Measurements from ENCODE around the gene RBKS. TPM values are rescaled to one million over a fixed set of nuclear protein-coding genes. Genes with fewer than 3 reads are reported as not detected.
A peak's percentile ranks its signal among the peaks of the same experiment; 100 is the strongest.

Gene RBKS
- total RNA-seq, result 10 to 100 TPM in 1 of 4 donors, 1 to 10 TPM in 3; 2.1 to 12.3 (median 4.8) TPM

DNA sequence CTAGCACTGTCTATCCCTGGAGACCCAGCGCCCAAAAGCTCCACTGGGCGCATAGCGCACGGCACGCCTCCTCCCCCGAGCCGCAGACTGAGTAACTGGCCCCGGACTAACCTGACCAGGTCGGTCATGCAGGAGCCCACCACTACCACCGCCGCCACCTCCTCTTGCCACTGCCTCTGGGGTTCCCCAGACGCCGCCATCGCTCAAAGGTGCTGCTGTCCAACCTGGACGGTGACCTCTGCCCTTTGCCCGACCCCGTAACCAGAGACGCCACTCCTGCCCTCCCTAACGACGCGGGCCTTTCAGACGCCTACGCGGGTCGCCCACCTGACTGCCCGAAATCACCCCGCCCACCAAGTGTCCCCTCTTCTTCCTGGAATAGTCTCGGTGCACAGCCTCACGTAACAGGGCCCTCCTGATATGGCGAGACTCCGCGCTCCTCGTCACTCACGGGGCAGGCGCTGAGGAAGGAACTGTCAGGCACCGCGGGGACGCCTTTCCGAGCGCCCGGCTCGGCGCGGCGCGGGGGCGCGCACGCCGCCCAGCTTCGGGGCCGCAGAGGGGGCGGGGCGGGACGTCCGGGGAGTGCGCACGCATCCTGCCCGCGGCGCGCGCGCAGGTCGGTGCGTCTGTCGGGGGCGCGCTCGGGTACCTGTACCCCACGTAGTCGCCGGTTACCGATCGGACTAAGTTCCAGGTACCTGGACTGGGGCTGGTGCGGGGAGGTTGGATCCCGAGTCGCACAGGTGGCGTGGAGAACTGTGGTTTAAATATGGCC, at the start of gene RBKS, which contains the start of gene BABAM2:
RBKS (minus strand) TSS at position 242 of the 778 bp plus-strand sequence; CDS start at position 200, 42 bp downstream.
BABAM2 (plus strand) TSS at position 584 of the 778 bp plus-strand sequence. CDS start 3,828 bp downstream, outside the sequence.
- ATAC-seq (ENCODE audit: low FRiP score) (peak; percentile 88), DNase-seq (ENCODE audit: low spot score) (peak; percentile 76)
- TF ChIP-seq, protein P1, sequence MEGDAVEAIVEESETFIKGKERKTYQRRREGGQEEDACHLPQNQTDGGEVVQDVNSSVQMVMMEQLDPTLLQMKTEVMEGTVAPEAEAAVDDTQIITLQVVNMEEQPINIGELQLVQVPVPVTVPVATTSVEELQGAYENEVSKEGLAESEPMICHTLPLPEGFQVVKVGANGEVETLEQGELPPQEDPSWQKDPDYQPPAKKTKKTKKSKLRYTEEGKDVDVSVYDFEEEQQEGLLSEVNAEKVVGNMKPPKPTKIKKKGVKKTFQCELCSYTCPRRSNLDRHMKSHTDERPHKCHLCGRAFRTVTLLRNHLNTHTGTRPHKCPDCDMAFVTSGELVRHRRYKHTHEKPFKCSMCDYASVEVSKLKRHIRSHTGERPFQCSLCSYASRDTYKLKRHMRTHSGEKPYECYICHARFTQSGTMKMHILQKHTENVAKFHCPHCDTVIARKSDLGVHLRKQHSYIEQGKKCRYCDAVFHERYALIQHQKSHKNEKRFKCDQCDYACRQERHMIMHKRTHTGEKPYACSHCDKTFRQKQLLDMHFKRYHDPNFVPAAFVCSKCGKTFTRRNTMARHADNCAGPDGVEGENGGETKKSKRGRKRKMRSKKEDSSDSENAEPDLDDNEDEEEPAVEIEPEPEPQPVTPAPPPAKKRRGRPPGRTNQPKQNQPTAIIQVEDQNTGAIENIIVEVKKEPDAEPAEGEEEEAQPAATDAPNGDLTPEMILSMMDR (IDR thresholded peaks at IDR 0.05), result no peak

DNA sequence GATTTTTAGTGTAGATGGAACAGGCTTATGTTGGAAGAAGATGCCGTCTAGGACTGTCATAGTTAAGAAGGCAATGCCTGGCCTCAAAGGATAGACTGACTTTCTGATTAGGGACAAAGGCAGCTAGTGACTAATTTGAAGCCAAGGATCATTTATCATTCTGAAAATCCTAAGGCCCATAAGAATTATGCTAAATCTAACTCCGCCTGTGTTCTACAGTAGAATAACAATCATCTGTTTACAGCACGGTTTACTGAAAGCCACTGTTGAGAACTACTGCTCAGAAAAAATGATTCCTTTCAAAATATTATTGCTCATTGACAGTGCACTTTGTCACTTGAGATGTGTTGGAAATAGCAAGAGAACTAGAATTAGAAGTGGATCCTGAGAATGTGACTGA, 44.8 kb upstream of the RBKS start:
- ATAC-seq (ENCODE audit: low FRiP score) (no peak), DNase-seq (ENCODE audit: low spot score) (no peak)
- TF ChIP-seq, protein P1 (IDR thresholded peaks at IDR 0.05), result no peak

- no peak for DNase-seq (ENCODE audit: low spot score)
- TF ChIP-seq, protein P1 (IDR thresholded peaks at IDR 0.05), result no peak
- ATAC-seq (ENCODE audit: low FRiP score), result peak; percentile 88
These were observed 42.2 kb upstream of the RBKS start for GRCh38 chr2:27932396-27932795.

GRCh38 chr2:27931361-27931950, 41.3 kb upstream of the RBKS start:
- TF ChIP-seq, protein P1 (IDR thresholded peaks at IDR 0.05), result no peak
- no peak for DNase-seq (ENCODE audit: low spot score)
- no peak for ATAC-seq (ENCODE audit: low FRiP score)

- TF ChIP-seq, protein P1 (IDR thresholded peaks at IDR 0.05), result no peak
- DNase-seq (ENCODE audit: low spot score) (no peak), ATAC-seq (ENCODE audit: low FRiP score) (no peak)
These were observed 39.8 kb upstream of the RBKS start for GRCh38 chr2:27929916-27930486.

GRCh38 chr2:27925766-27926472, 35.7 kb upstream of the RBKS start:
- DNase-seq (ENCODE audit: low spot score), result no peak
- ATAC-seq (ENCODE audit: low FRiP score), result no peak
- TF ChIP-seq, protein P1 (IDR thresholded peaks at IDR 0.05), result no peak

Measured in omental fat pad (tissue), 4 donors.